Measurements from ENCODE around the gene FGFRL1. TPM values are rescaled to one million over a fixed set of nuclear protein-coding genes. Genes with fewer than 3 reads are reported as not detected.

Gene FGFRL1
- polyA plus RNA-seq, 1 donor, result 33.1 TPM

DNA sequence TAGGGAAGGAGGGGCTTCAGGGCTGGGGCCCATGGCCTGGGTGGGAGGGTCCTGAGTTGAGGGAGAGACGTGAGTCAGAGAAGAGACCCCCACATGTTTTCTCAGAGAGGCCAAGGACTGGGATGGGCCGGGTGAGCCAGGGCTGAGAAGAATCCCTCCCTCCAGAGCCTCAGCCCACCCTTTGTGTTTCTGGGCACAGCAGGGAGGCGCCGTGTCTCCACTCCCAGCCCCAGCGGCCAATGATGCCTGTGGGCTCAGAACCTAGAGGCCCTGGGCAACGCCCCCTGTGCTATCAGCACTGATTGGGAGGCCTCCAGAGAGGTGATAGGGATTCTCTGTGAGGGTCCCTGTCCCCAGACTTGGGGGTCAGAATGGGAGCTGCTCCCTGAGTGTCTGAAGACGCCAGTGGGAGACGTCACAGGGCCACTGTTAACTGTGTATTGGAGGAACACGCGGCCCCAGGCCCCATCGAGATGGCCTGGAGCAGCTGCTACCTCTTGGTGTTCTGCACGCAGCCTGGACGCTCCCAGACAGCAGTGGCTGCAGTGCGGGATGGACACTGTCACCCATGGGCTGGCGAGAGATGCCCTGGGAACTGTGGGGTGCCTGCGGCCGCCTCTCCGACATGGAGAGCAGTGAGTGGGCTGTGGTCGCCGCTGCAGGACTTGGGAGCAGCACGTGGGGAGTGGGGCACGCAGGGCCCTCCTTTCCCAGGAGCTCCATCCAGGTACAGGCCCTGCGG is 8.5 kb downstream of the FGFRL1 start:
- no peak for DNase-seq

DNA sequence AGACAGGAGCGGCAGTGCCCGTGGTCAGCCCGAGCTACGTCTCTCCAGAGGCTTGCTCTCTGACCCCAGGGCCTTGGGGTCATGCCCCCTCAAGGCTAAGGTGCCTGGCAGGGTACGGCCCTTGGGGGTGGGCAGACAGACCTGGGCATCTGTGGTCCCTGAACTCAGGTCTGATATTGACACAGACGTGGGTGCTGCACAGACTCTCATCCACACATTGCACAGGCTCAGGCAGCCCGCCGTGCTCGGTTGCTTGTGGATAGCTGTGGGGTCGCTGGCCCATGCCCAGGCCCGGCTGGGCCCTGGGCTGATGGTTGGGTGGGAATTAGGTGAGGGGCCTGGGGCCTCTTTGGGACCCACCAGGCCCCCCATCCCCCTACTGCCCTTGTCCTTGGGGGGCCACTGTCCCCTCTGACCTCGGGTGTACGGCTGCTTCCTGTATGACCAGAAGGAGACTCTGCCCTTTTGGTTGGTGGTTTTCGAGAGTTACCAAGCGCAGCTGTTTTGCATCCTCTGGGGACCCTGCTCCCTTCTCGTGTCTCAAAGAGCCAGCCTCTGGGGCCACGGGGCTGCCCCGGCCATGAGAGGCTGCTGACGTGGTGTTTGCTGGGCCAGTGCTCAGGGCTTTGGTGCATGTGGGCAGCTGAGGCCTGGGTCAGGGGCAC is 10.1 kb downstream of the FGFRL1 start:
- no peak for DNase-seq

DNA sequence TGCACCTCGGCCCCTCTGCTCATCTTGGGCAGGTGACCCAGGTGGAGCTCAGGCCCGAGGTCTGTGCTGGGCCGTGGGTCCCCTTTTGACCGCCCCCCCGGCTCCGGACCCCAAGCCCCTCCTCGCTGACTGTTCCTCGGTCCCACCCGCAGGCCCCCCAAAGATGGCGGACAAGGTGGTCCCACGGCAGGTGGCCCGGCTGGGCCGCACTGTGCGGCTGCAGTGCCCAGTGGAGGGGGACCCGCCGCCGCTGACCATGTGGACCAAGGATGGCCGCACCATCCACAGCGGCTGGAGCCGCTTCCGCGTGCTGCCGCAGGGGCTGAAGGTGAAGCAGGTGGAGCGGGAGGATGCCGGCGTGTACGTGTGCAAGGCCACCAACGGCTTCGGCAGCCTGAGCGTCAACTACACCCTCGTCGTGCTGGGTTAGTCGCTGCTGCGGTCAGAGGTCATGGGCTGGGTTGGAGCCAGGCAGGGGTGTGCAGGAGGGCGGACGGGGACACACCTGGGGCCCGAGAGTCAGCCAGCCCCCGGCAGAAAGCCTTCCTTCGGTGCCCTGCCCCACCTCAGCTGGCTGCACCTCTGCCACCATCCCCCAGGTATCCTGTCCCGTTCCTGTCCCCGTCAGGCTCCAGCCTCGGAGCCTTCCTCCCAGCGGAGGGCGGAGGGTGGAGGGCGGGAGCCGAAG is 10.8 kb downstream of the FGFRL1 start:
- DNase-seq, result no peak

- DNase-seq, result no peak
These were observed 11.3 kb downstream of the FGFRL1 start for GRCh38 chr4:1022739-1023066.

GRCh38 chr4:1023075-1023640 is 11.7 kb downstream of the FGFRL1 start:
- DNase-seq, result no peak

GRCh38 chr4:1023895-1024740 is 12.7 kb downstream of the FGFRL1 start:
- no peak for DNase-seq

GRCh38 chr4:1024882-1025545 is 13.6 kb downstream of the FGFRL1 start:
- DNase-seq, result no peak

DNA sequence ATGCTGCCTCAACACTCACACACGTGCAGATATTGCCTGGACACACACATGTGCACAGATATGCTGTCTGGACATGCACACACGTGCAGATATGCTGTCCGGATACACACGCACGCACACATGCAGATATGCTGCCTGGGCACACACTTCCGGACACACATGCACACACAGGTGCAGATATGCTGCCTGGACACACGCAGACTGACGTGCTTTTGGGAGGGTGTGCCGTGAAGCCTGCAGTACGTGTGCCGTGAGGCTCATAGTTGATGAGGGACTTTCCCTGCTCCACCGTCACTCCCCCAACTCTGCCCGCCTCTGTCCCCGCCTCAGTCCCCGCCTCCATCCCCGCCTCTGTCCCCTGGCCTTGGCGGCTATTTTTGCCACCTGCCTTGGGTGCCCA is 14.7 kb downstream of the FGFRL1 start:
- DNase-seq, result no peak

DNA sequence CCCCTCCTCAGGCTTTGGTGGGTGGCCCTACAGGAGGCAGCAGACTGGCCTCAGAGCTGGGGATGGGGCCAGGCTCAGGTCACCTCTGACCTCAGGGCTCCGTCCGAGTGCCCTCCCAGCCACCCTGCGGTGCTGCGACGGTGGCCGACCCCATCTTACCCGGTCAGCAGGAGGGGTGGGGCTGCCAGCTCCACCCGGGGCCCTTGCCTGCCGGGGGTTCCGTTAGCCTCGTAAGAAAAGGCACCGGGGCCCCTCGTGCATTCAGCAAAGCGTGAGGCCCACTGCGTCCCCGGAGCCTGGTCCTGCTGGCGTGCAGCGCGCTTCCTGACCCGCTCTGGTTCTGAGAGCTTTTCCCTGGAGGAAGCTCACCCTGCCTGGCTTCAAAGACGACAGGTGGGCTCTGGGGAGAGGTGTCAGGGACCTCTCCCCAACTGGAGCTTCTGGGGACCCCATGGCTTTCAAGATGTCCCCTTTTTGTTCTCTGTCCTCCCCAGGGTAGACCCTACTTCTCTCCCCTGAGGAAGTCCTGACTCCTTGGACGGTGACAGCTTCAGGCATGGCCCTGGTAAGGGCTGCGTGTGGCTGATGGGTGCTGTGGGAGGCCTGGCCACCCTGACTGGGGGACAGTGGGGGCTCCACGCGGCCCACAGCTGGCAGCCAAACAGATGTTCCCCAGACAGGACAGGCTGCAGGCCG is 15.9 kb downstream of the FGFRL1 start:
- DNase-seq, result no peak

DNA sequence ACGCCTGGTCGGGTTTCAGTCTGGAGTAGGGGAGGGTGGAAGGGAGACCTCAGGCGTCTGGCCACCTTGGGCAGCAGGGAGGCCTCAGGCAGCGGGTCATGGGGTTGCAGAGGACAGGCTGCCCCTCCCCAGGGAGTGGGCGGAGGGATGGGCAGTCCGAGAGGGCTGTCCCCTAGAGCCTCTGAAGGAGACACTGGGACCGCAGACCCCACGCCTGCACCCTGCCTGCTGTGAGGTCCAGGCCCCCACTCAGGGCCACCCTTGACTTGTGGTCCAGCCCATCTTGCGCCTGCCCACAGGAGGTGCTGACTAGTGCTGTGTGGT is 16.5 kb downstream of the FGFRL1 start:
- DNase-seq, result no peak

DNA sequence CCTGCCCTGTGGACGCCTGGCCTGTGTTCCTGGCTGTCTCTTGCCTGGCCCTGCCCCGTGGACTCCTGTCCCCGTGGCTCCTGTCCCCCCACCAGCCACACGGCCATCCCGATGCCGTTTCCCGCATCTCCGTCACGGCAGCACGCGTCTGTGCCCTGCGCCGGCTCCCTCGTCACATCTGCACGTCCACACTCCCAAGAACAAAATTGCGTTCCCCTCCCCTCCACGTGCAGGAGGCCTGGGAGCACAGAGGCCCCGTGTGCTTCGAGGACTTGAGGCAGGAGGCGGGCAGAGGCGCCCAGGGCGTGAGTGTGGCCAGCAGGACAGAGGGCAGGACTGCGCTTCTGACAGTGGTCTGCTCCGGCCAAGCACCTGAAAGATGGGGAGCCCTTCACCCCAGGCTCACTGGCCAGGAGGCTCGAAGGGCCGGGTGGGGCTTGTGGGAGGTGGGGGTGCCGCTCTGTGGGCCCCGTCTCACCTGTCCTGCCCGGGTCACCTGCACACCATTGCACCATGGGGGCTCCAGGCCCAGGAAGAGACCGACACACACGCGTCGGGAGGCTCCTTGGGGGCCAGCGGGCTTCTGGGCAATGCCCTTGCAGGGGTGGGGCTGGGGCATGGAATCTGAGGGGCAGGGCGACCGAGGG is 17.3 kb downstream of the FGFRL1 start:
- DNase-seq, result no peak

DNA sequence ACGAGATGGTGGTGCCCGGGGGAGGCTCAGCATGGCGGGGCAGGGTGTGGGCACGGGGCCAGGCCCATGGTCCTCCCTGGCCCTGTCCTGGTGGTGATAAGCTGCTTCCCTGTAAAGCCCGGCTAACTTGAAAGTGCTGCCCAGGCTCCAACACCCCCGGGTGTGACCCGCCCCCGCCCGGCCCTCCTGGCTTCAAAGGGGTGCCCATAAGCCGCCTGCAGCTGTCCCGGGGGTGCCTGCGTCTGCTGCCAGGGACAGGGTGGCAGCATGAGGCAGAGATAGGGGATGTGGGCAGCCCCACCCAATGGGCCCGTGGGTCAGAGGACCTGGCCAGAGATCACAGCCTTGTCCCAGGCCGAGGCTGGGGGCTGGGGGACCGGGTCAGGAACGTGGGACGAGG is 18.1 kb downstream of the FGFRL1 start:
- DNase-seq, result no peak

DNA sequence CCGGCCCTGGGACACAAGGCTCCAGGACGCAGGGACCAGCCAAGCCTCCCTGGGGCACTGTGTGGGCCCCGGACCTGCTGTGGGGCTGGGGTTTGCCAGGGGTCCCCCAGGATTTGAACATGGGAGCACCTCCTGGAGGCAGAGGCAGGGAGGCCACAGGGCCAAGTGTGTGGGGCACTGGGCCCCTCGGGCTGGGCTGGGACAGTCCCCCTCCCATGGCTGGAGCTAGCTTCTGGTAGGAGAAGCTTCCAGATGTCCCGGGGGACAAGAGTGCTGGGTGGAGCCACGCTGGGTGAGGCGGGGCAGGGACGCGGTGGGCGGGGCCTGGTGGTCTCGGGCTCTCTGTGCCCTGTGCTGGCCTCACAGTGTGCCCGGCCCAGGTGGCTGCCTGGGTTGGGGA is 18.6 kb downstream of the FGFRL1 start:
- DNase-seq, result no peak

GRCh38 chr4:1030559-1030958 is 19.1 kb downstream of the FGFRL1 start:
- DNase-seq, result no peak

GRCh38 chr4:1031346-1031745 is 19.9 kb downstream of the FGFRL1 start:
- DNase-seq, result no peak

DNA sequence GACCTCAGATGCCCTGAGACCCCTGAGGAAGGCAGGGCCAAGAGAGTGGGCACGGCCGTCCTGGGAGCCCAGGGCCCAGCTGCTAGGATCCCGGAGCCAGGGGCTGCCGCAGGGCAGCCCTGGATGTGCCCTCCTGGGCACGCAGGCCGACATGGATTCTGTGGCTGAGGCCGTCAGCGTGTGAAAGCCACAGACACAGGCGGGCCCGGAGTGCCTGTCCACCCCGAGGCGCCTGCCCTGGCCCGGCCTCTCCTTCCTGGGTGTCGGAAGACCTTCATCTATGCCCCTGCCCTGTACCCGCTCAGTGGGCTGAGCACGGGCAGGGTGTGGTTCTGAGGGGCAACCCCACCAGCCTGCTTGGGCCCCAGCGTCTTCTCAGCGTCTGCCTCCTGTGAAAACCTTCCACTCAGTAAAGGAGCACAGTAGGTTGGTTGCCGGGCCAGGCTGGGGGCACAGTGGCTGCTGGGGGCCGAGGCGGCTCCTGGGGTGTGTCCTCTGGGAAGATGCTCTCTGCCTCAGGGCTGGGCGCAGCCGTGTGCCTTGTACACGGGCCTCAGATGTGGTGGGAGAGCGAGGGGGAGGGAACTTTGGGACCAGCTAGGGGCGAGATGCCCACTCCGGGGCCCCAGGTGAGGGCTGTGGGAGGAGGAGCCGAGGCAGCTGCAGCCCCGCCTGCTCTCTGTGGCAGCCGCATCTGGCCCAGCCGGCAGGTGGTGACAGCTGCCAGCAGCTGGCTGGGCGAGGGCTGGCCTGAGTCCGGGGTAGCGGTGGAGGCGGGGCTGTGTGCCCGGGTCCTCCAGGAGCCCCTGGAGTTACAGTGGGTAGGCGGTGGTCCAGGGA is 20.8 kb downstream of the FGFRL1 start:
- no peak for DNase-seq

- no peak for DNase-seq
These were observed 21.4 kb downstream of the FGFRL1 start for GRCh38 chr4:1032861-1033260.

DNA sequence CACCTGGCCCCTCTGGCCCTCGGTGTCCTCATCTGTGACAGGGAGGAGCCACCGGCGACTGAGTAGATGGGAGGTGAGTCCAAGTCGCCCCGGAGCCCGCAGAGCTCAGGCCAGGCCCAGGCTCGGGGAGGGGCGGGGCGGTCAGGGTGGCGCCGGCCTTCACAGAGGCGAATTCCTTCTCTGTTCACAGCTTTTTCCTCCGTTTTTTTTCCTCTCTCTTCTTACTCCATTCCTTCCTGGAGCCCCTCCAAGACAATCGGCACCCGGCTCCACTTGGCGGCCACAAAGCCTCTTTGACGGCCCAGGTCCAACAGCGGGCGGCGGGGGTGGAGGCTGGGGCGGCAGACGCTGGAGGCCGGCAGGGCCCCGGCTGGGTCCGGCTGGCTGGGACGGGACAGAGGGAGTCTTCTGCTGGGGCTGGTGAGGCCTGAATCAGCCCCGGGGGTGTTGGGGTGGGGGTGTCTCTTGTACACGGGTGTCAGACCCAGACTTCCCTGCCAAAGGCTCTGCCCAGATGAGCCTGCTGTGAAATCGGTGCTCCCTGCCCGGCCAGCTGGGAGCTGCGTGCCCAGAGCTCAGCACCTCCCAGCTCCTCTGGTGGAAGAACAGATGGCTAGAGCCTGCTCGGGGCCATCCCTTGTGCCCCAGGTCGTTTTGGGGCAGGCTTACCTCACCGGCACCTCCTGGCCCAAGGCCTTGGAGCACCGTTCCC is 22.6 kb downstream of the FGFRL1 start:
- DNase-seq, result no peak

GRCh38 chr4:1035510-1035909 is 24.1 kb downstream of the FGFRL1 start:
- no peak for DNase-seq
